ENCODE measurements around the gene EGFR.

Gene EGFR

DNA sequence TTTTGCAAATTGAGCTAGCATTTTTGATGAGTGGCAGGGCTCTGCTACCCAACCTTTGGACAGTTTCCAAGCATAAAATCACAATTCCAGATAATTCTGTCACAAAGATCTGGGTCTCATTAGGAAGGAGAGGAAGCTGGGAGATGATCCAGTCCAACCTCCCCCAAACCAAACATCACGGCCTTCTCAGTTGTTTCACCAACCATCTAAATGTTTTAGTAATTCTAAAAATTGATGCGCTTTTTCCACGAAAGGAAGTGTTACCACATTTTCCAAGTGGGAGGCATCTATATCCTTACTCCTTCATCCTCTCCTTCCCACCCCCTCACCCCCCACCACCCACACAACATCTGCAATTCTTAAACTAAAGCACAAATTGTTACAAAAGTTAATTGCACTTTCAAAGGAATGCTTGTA, 108.3 kb downstream of the EGFR start:
- no peak overlapping the region for H3K4me3 ChIP-seq (ENCODE audit: low read depth, low read length)
- no peak for DNase-seq (ENCODE audit: low read depth)
- no peak for TF ChIP-seq CTCF (IDR thresholded peaks at IDR 0.05; ENCODE audit: control insufficient read depth, extremely low read depth, insufficient read depth)

- TF ChIP-seq CTCF (IDR thresholded peaks at IDR 0.05; ENCODE audit: control insufficient read depth, extremely low read depth, insufficient read depth): no peak
- no peak overlapping the region for H3K4me3 ChIP-seq (ENCODE audit: low read depth, low read length)
- no peak for DNase-seq (ENCODE audit: low read depth)
Measured at GRCh38 chr7:55127622-55128081, 108.8 kb downstream of the EGFR start.

GRCh38 chr7:55128693-55129394, 110.0 kb downstream of the EGFR start:
- H3K4me3 ChIP-seq (ENCODE audit: low read depth, low read length): no peak overlapping the region
- no peak for DNase-seq (ENCODE audit: low read depth)

DNA sequence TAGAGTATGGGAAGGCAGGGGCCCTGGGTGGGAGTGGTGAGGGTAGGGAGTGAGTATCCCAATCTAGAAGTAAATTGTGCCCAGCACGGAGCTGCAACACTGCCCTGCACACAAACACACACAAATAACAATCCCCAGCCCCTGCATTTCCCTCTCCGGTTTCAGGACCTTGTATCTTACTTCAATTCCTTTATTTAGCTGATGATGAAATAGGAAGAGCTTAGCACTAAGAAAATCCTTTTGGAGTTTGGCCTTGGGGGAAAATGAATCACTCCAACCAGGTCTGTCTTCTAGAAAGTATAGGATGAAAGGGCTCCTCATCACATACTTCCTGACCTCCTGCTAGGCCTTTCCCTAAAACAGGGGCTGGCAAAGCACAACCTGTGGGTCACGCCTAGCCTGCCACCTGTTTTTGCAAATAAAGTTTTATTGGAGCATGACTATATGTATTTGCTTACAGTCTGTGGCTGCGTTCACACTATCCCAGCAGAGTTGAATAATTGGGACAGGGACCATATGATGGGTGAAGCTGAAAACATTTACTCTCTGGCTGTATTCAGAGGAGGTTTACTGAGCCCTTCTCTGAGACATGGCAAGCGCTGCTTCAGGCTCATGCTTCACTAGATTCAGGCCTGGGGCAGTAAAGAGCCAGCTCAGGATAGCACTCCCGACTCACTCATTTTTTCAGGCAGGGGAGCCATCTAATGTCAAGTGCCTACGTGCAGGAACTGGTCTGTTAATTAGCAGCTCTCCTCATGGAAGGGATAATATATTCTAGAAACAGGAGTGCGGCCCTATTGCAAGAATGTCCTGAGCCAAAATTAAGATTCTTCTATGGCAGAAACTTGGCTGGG, 111.0 kb downstream of the EGFR start:
- 0 out of 2 replicates have a peak, but pooled peaks have one; percentile 6 for TF ChIP-seq CTCF (IDR thresholded peaks at IDR 0.05; ENCODE audit: control insufficient read depth, extremely low read depth, insufficient read depth)
- no peak overlapping the region for H3K4me3 ChIP-seq (ENCODE audit: low read depth, low read length)
- no peak for DNase-seq (ENCODE audit: low read depth)

More at GRCh38 chr7:55128693-55129394, 110.0 kb downstream of the EGFR start:
- TF ChIP-seq CTCF (IDR thresholded peaks at IDR 0.05; ENCODE audit: control insufficient read depth, extremely low read depth, insufficient read depth): no peak

DNA sequence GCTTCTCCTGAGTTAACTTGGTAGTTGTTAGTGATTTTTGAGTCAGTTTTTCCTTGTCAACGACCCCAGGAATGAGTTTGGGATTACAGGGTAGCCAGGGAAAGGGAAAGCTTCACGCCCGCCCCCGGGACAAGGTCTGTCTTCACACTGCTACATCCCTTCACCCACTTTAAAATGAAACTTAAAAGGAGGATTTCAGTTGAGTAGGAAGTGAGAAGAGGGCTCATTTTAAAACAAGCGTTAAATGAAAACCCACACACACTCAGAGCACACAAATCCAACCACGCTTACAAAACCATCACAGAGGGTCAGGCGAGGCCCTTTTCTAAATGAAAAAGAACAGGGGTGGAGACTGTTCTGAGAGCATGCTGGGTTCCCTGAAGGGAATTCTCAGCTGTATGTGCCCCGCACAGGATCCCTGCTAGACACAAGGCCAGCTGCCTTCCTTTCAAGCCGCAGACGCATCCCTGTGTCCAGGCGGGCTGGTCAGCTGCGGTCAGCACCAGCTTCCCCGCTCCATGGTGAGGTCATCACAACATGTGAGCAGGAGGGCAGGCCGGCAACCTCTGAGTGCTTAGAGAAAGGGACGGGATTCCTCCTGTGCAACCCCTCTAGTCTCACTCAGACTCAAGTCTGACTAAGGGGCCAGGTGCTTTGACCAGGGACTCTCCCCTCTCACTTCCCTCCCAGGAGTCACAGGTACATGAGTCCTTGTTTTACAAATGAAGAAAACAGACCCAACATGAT, 111.8 kb downstream of the EGFR start:
- no peak overlapping the region for H3K4me3 ChIP-seq (ENCODE audit: low read depth, low read length)
- no peak for TF ChIP-seq CTCF (IDR thresholded peaks at IDR 0.05; ENCODE audit: control insufficient read depth, extremely low read depth, insufficient read depth)
- no peak for DNase-seq (ENCODE audit: low read depth)

- no peak overlapping the region for H3K4me3 ChIP-seq (ENCODE audit: low read depth, low read length)
- no peak for TF ChIP-seq CTCF (IDR thresholded peaks at IDR 0.05; ENCODE audit: control insufficient read depth, extremely low read depth, insufficient read depth)
- no peak for DNase-seq (ENCODE audit: low read depth)
Measured at GRCh38 chr7:55131142-55131929, 112.5 kb downstream of the EGFR start.

All from LNCaP clone FGC (cell line).